GM21723 (cell line): ENCODE results near the gene FAM3A.

Experiments used
- ATAC-seq: cut with Tn5 transposase; IDR thresholded peaks from one replicate; pipeline ENCODE4 v1.9.1; 2021; ENCODE audit warnings: mild to moderate bottlenecking, moderate library complexity; ENCODE audit not compliant: unreplicated experiment

FAM3A gene

DNA sequence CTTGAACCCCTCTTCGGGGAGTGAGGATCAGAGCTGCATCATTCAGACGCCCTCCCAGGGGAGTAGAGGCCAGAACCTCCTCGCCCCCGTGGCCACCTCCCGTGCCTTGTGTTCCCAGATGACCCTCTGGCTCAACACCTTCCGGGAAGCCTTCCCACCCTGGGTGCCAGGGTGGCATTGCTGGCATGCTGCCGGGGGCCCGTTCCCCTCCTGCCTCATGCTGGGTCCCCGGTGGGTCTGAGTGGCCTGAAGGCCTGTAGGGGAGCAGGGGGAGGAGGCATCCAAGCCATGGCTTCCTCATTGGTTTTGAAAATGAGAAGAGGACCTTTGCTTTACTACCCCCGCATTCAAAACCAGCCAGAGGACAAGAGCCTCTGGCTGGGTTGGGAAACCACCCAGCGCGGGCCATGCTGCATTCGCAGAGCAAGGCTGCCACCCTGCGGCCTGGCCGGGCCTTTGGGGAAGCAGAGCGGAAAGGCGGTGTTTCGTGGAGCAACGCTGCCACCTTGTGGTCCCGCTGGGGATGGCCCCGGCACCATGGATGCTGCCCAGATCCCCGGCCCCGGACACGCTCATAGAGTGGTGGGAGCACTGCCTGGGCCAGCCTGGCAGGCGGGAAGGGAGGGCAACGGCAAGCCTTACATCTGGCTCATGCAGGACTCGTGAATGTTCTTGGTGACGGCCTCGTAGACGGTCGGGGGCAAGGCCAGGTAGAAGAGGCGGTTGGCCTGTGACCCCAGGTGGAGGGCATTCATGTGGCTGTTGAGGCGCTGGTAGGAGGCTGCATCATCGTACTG lies 18.7 kb upstream of the FAM3A start:
- ATAC-seq, result peak; percentile 92

GRCh38 chrX:154532690-154533089 lies 16.7 kb upstream of the FAM3A start:
- no peak for ATAC-seq

DNA sequence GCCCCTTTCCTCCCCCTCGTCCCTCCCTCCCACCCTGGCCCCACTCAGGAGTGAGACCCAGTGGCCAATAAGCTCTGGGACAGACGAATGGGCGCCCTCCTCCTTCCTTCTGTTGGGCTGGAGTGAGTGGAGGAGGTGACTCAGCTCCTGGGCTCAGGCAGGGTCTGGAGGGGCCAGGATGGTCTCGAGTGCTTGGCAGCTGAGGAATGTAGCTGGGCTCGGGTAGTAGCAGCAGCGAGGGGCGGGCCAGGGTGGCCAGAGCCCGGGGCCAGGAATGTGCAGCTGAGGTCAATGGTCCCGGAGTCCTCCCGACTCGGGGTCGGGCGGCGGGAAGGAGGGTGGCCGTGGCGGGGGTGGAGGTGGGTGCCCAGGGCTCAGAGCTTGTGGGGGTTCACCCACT lies 15.6 kb upstream of the FAM3A start:
- no peak for ATAC-seq

DNA sequence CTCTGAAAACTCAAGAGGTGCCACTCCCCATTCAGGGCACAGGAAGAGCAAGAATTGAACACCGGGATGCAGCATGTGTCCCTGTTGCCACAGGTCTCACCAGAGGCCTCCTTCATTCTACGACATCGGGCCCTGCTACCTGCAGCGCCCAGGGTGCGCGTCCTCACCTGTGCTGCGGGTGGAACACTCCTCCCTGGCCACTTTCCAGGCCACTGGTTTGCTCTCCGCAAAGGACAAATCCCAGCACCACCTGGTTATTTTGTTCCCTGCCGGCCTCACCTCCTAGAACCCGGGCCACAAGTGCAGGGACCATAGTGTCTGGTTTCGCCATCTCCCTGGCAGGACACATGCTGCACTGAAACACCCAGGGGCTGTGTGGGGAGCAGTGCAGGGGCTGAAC lies 14.3 kb upstream of the FAM3A start:
- no peak for ATAC-seq

DNA sequence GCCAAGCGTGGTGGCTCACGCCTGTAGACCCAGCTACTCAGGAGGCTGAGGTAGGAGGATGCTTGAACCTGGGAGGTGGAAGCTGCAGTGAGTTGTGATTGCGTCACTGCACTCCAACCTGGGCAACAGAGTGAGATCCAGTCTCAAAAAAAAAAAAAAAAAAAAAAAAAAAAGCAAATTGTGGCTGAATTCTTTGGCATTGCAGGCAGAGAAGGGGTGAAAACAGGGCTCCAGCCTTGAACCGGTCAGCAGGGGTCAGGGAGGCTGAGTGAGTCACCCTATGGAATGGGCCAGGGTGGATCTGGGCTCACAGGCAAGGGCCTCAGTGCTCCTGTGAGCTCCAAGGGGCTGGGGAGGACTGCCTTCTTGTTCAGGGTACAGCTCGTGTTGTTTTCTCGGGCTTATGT lies 13.2 kb upstream of the FAM3A start:
- ATAC-seq, result no peak

DNA sequence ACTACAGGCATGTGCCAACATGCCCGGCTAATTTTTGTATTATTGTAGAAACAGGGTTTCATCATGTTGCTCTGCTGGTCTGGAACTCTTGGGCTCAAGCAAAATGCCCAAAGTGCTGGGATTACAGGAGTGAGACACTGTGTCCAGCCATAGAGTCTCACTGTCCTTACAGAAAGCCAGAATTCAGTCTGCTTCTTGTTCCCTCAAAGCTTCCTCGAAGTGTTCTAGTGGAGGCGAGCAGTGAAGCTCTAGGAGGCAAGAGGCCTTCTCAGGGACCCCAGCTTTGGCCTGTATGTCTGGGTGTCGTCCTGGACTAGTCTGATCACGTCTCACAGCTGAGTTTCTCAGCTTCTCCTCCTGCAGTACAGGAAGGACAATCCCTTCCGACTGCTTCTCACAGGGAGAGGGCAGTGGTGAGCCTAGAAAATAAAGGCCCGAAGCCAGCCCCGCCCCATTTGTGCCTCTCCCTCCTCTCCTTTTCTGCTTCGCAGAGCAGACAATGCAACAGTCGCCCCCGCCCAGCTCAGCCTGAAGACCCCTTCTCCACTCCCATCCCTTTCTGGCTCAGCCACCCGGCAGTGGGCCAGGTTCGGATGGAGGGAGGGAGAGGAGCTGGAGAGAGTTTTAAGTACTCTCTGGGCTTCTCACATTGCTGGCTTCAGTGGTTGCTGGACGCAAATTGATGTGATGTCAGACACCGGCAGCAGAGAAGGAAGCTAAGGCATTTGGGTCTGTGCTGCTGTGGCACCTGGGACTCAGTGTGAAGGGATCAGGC lies 11.1 kb upstream of the FAM3A start:
- peak; percentile 82 for ATAC-seq

GRCh38 chrX:154525606-154526490 lies 9.8 kb upstream of the FAM3A start:
- ATAC-seq, result no peak

GRCh38 chrX:154519389-154519788 lies 3.4 kb upstream of the FAM3A start:
- no peak for ATAC-seq

GRCh38 chrX:154517101-154517781 lies 1.2 kb upstream of the FAM3A start:
- no peak for ATAC-seq

- no peak for ATAC-seq
Measured at GRCh38 chrX:154516656-154517100, 646 bp upstream of the FAM3A start.

DNA sequence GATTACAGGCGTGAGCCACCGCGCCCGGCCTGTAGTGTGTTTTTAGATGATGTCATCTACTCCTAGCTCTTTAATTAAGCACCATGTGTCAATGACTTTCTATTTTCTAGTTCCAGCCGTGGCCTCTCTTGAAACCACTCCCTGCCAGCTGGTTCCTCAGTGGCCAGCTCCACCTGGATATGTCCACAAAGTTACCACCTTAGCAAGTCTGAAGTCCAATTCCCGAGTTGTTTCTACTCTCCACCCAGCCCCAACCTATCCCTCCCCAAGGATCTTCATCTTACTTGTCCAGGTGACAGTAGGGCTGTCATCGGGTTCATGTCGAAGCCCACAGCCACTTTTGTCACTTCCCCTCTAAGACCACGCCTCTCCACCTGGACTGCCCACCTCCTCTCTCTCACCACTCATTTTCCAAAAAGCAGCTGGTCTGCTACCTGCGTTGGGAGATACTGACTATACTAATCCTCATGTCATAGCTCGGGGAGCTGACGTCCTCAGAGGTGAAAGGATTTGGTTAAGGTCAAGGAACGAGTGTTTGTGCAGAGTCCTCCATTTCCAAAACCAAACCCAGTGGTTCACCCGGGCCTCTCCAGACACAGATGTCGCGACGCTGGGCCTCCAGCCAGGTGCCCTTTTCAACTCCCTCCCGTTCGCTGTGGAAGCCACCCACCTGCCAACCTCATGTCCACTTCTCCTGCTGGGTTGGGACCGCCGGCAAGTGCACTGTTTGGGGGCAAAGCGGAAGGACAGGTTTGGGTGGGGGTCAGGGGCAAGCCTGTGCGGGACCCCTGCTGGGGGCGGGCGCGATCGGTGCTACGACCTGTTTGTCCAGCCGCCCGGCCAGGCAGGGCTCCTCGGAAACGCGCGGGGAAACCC lies 704 bp downstream of the FAM3A start:
- peak; percentile 8 for ATAC-seq

GRCh38 chrX:154513716-154514115 lies 2.3 kb downstream of the FAM3A start:
- no peak for ATAC-seq

GRCh38 chrX:154512879-154513553 lies 3.0 kb downstream of the FAM3A start:
- no peak for ATAC-seq

DNA sequence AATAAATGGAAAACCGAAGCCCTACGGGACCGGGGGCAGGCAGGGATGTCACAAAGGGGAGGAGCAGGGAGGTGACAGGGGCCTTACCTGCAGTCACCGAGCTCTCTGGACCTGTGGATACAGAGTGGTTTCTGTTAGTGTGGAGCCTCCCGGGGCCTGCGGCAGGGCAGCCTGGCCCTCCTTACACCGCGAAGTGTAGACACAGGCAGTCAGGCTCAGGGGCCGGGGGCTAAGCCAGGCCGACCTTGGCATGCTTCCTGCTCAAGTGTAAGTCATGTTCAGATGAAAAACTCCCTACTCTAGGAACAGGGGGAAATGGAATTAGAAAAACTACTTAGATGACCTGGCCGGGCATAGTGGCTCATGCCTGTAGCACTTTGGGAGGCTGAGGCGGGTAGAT lies 4.3 kb downstream of the FAM3A start:
- no peak for ATAC-seq

GRCh38 chrX:154509455-154509854 lies 6.6 kb downstream of the FAM3A start:
- ATAC-seq, result no peak

DNA sequence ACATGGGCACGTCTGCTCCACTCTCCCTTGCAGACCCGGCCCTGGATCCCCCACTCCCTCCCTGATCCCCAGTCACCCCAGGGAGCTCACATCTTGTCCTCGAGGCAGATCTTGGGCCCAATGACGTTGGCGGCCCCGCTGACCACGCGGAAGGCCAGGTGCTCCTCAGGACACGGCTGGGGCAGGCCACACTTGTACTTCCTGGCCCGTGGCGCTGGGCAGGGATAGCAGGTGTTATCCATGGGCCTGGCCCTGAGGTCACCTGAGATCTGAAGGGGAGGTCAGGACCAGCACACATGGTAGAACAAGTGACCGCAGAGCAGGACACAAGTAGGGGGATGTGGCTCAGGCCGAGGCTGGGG lies 7.7 kb downstream of the FAM3A start:
- no peak for ATAC-seq

GRCh38 chrX:154507673-154508383 lies 8.2 kb downstream of the FAM3A start:
- ATAC-seq, result no peak

- no peak for ATAC-seq
Measured at GRCh38 chrX:154506483-154507332, 9.3 kb downstream of the FAM3A start.
